ENCODE results near the gene TECPR2.
"Not testable (repeated sequence)": the region's sequence is repeated elsewhere in the genome, so short reads cannot be mapped to it uniquely, and the experiment has no call there.

TECPR2 gene

GRCh38 chr14:102325791-102326345 is 36.9 kb upstream of the TECPR2 start:
- Histone ChIP-seq H3K27ac (ENCODE audit: low read depth, low read length) (no peak overlapping the region), H4K20me1 (ENCODE audit: control insufficient read depth, insufficient read depth, low read depth, low read length) (no peaks in the 10 kb centered on the region), H3K9me3 (ENCODE audit: control insufficient read depth, insufficient read depth, low read length) (no peaks in the 10 kb centered on the region), H3K4me3 (ENCODE audit: low read length) (no peak overlapping the region), H3K27me3 (ENCODE audit: control insufficient read depth, low read length) (no peaks in the 10 kb centered on the region), H3K79me2 (ENCODE audit: control insufficient read depth, low read length) (peaks cover 9% of the 10 kb centered on the region), H3K4me1 (ENCODE audit: control insufficient read depth, low read length) (peaks cover 2% of the 10 kb centered on the region), H3K9me2 (replicated peaks; ENCODE audit: control insufficient read depth, low read length) (no peaks in the 10 kb centered on the region), H3K4me2 (ENCODE audit: low read length) (no peak overlapping the region), H3K36me3 (ENCODE audit: control insufficient read depth, low read length) (peaks cover 20% of the 10 kb centered on the region), H3F3A (ENCODE audit: control insufficient read depth, insufficient read depth) (no peaks in the 10 kb centered on the region)
- no peak for TF ChIP-seq EZH2phosphoT487 (IDR thresholded peaks at IDR 0.05; ENCODE audit: borderline replicate concordance, low read length)
- TF ChIP-seq, protein P1, sequence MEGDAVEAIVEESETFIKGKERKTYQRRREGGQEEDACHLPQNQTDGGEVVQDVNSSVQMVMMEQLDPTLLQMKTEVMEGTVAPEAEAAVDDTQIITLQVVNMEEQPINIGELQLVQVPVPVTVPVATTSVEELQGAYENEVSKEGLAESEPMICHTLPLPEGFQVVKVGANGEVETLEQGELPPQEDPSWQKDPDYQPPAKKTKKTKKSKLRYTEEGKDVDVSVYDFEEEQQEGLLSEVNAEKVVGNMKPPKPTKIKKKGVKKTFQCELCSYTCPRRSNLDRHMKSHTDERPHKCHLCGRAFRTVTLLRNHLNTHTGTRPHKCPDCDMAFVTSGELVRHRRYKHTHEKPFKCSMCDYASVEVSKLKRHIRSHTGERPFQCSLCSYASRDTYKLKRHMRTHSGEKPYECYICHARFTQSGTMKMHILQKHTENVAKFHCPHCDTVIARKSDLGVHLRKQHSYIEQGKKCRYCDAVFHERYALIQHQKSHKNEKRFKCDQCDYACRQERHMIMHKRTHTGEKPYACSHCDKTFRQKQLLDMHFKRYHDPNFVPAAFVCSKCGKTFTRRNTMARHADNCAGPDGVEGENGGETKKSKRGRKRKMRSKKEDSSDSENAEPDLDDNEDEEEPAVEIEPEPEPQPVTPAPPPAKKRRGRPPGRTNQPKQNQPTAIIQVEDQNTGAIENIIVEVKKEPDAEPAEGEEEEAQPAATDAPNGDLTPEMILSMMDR (IDR thresholded peaks at IDR 0.05; ENCODE audit: low read depth, low read length, poor library complexity, severe bottlenecking) = no peak

DNA sequence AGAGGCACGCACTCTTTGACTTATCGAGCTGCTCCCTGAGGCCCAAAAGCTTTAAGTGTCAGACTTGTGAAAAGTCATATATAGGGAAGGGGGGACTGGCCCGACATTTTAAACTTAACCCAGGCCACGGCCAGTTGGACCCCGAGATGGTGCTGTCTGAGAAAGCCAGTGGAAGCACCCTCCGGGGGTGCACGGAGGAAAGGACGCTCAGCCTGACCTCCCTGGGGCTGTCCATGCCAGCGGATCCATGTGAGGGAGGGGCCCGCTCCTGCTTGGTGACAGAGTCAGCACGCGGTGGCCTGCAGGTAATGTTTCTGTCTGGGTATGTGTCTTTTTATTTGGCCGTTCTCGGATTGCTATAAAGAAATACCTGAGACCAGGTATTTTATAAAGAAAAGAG is 36.2 kb upstream of the TECPR2 start:
- no peak for TF ChIP-seq EZH2phosphoT487 (IDR thresholded peaks at IDR 0.05; ENCODE audit: borderline replicate concordance, low read length)
- TF ChIP-seq, protein P1 (IDR thresholded peaks at IDR 0.05; ENCODE audit: low read depth, low read length, poor library complexity, severe bottlenecking) = no peak
- peaks cover 18% of the 10 kb centered on the region for H3K36me3 ChIP-seq (ENCODE audit: control insufficient read depth, low read length)
- no peaks in the 10 kb centered on the region for H3K27me3 ChIP-seq (ENCODE audit: control insufficient read depth, low read length)
- H3K9me2 ChIP-seq (replicated peaks; ENCODE audit: control insufficient read depth, low read length) = no peaks in the 10 kb centered on the region
- H3K79me2 ChIP-seq (ENCODE audit: control insufficient read depth, low read length) = peaks cover 2% of the 10 kb centered on the region; the same call in 1 of the 2 replicates
- no peak overlapping the region for H3K27ac ChIP-seq (ENCODE audit: low read depth, low read length)
- H4K20me1 ChIP-seq (ENCODE audit: control insufficient read depth, insufficient read depth, low read depth, low read length) = no peaks in the 10 kb centered on the region
- H3K4me3 ChIP-seq (ENCODE audit: low read length) = no peak overlapping the region
- no peak overlapping the region for H3K4me2 ChIP-seq (ENCODE audit: low read length)
- H3F3A ChIP-seq (ENCODE audit: control insufficient read depth, insufficient read depth) = no peaks in the 10 kb centered on the region
- H3K9me3 ChIP-seq (ENCODE audit: control insufficient read depth, insufficient read depth, low read length) = no peaks in the 10 kb centered on the region
- H3K4me1 ChIP-seq (ENCODE audit: control insufficient read depth, low read length) = no peaks in the 10 kb centered on the region; the same call in 1 of the 2 replicates

GRCh38 chr14:102329381-102329780 is 33.4 kb upstream of the TECPR2 start:
- not testable (repeated sequence) for H3K9me2 ChIP-seq (replicated peaks; ENCODE audit: control insufficient read depth, low read length); H3K4me3 ChIP-seq (ENCODE audit: low read length); H3K4me2 ChIP-seq (ENCODE audit: low read length); H3F3A ChIP-seq (ENCODE audit: control insufficient read depth, insufficient read depth); H3K9me3 ChIP-seq (ENCODE audit: control insufficient read depth, insufficient read depth, low read length); H3K27me3 ChIP-seq (ENCODE audit: control insufficient read depth, low read length); H4K20me1 ChIP-seq (ENCODE audit: control insufficient read depth, insufficient read depth, low read depth, low read length); H3K4me1 ChIP-seq (ENCODE audit: control insufficient read depth, low read length); H3K79me2 ChIP-seq (ENCODE audit: control insufficient read depth, low read length); H3K27ac ChIP-seq (ENCODE audit: low read depth, low read length)
- H3K36me3 ChIP-seq (ENCODE audit: control insufficient read depth, low read length) = peaks cover 16% of the 10 kb centered on the region

DNA sequence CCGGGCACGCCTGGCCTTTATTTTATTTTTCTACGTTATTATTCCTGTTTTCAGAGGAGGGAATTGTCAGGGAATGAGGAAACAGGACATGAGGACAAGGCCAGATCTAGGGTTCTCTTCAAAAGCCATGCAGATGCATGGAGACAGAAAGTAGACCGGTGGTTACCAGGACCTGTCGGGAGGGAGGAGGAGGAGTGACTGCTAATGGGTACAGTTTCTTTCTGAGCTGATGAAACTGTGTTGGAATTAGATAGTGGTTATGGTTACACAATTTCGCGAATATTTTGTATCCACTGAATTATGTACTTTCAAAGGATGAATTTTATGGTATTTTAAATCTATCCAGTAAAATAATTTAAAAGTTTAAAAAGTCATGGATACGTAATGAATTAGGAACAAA is 31.9 kb upstream of the TECPR2 start:
- Histone ChIP-seq H4K20me1 (ENCODE audit: control insufficient read depth, insufficient read depth, low read depth, low read length) (no peaks in the 10 kb centered on the region), H3F3A (ENCODE audit: control insufficient read depth, insufficient read depth) (no peaks in the 10 kb centered on the region), H3K9me3 (ENCODE audit: control insufficient read depth, insufficient read depth, low read length) (no peaks in the 10 kb centered on the region)

More for the DNA sequence above, 31.9 kb upstream of the TECPR2 start:
- Histone ChIP-seq H3K27ac (ENCODE audit: low read depth, low read length) (no peak overlapping the region), H3K4me3 (ENCODE audit: low read length) (no peak overlapping the region), H3K27me3 (ENCODE audit: control insufficient read depth, low read length) (no peaks in the 10 kb centered on the region), H3K79me2 (ENCODE audit: control insufficient read depth, low read length) (no peaks in the 10 kb centered on the region), H3K4me2 (ENCODE audit: low read length) (no peak overlapping the region), H3K9me2 (replicated peaks; ENCODE audit: control insufficient read depth, low read length) (no peaks in the 10 kb centered on the region), H3K36me3 (ENCODE audit: control insufficient read depth, low read length) (peaks cover 22% of the 10 kb centered on the region), H3K4me1 (ENCODE audit: control insufficient read depth, low read length) (no peaks in the 10 kb centered on the region)
- TF ChIP-seq EZH2phosphoT487 (IDR thresholded peaks at IDR 0.05; ENCODE audit: borderline replicate concordance, low read length) = no peak
- TF ChIP-seq, protein P1 (IDR thresholded peaks at IDR 0.05; ENCODE audit: low read depth, low read length, poor library complexity, severe bottlenecking) = no peak

All from DOHH2 (cell line).